Measurements from ENCODE around the gene HDGF.
"Not testable (repeated sequence)": the region's sequence is repeated elsewhere in the genome, so short reads cannot be mapped to it uniquely, and the experiment has no call there.

Gene HDGF

GRCh38 chr1:156766298-156767100, 15.0 kb upstream of the HDGF start:
- no peak for DNase-seq

GRCh38 chr1:156765666-156766065, 14.2 kb upstream of the HDGF start:
- no peak for DNase-seq

GRCh38 chr1:156765136-156765535, 13.7 kb upstream of the HDGF start:
- DNase-seq: not testable (repeated sequence)

- DNase-seq: no peak
Observed at GRCh38 chr1:156760796-156761104, 9.3 kb upstream of the HDGF start.

- no peak for DNase-seq
Observed at GRCh38 chr1:156760092-156760795, 8.8 kb upstream of the HDGF start.

- DNase-seq: not testable (repeated sequence)
Observed at GRCh38 chr1:156757572-156758253, 6.2 kb upstream of the HDGF start.

- DNase-seq: no peak
Observed at GRCh38 chr1:156756355-156756754, 4.9 kb upstream of the HDGF start.

GRCh38 chr1:156755527-156755950, 4.1 kb upstream of the HDGF start:
- DNase-seq: no peak

- DNase-seq: no peak
Observed at GRCh38 chr1:156754219-156754618, 2.7 kb upstream of the HDGF start.

- DNase-seq: no peak
Observed at GRCh38 chr1:156752843-156753482, 1.5 kb upstream of the HDGF start.

GRCh38 chr1:156751757-156752481, 444 bp upstream of the HDGF start:
- DNase-seq: peak; percentile 99

GRCh38 chr1:156750711-156751450, 594 bp downstream of the HDGF start:
- peak; percentile 64 for DNase-seq

- peak; percentile 49 for DNase-seq
Observed at GRCh38 chr1:156750191-156750672, 1.2 kb downstream of the HDGF start.

GRCh38 chr1:156749419-156750118, 1.9 kb downstream of the HDGF start:
- DNase-seq: no peak

- DNase-seq: peak; percentile 60
Observed at GRCh38 chr1:156748670-156749418, 2.6 kb downstream of the HDGF start.

- DNase-seq: peak; percentile 38
Observed at GRCh38 chr1:156747742-156748669, 3.5 kb downstream of the HDGF start.

- DNase-seq: peak; percentile 96
Observed at GRCh38 chr1:156746728-156747631, 4.5 kb downstream of the HDGF start.

GRCh38 chr1:156746406-156746727, 5.1 kb downstream of the HDGF start:
- DNase-seq: no peak
